DMS79 treated with DMSO at 0.1 percent for 48 hours (cell line): ENCODE data around the gene RPS13.
"Not testable (repeated sequence)": the region's sequence is repeated elsewhere in the genome, so short reads cannot be mapped to it uniquely, and the experiment has no call there.

Experiments used
- DNase-seq: peaks from one replicate; lab custom pipeline; 2025; lab: John Stamatoyannopoulos, UW

RPS13 gene

DNA sequence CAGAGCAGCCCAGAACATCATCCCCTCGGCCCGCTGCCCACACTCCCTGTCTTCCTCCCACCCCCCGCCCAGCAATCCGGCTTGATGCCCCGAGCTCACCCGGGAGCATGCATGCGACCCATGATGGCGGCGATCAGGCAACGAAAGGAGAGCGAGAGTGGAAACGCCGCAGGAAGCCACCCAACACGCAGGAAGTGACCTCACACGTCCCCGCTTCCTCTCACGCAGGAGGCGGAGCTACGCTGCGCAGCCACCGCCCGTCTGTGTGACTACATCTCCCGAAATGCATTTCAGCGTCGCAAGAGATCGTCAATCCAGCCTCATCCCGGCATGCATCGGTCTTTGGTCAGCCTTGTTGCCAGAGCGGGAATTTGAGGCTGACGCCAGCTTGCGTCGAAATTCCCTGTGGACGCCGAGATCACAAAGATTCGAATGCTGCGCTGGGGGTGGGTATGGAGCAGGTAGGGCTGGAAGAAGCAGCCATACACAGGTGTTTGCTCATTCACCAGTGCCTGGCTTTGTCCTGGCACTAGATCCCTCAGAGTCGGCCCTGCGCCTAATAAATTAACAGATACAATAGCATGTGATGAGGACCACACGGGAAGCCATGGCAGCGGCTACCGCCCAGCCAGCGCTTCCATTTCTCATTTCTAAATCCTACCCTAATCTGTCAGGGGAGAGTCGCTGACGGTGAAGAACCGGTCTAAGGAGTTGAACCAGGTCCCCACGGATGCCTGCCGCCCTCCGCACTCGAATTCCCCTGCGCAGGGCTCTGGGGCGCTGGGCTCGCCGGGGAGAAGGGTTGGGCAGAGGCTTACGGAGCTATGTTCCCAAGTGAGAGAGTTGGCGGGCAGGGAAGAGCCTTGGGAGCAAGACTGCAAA is at the start of gene RPS13:
TSS of gene RPS13 (minus strand) at position 148 of the 882 bp plus-strand sequence. CDS start at position 122, 26 bp downstream.
- peak; percentile 98 for DNase-seq

- DNase-seq = no peak
Observed at GRCh38 chr11:17121981-17122380, 44.5 kb upstream of the RPS13 start.

GRCh38 chr11:17117262-17117661 is 39.8 kb upstream of the RPS13 start:
- no peak for DNase-seq

- DNase-seq = no peak
Observed at GRCh38 chr11:17116117-17116516, 38.6 kb upstream of the RPS13 start.

DNA sequence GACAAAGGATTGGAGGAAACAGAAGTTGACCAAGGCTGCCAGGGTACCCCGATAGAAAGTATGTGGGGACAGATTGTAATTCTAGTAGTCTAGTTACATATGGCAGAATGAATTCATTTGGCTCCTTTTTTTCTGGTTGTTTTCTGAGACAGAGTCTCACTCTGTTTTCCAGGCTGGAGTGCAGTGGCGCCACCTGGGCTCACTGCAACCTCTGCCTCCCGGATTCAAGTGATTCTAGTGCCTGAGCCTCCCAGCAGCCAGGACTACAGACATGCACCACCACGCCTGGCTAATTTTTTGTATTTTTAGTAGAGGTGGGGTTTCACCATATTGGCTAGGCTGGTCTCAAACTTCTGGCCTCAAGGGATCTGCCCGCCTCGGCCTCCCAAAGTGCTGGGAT is 30.3 kb upstream of the RPS13 start:
- not testable (repeated sequence) for DNase-seq

GRCh38 chr11:17105404-17106040 is 28.1 kb upstream of the RPS13 start:
- not testable (repeated sequence) for DNase-seq

- DNase-seq = no peak
Observed at GRCh38 chr11:17102462-17102861, 25.0 kb upstream of the RPS13 start.

DNA sequence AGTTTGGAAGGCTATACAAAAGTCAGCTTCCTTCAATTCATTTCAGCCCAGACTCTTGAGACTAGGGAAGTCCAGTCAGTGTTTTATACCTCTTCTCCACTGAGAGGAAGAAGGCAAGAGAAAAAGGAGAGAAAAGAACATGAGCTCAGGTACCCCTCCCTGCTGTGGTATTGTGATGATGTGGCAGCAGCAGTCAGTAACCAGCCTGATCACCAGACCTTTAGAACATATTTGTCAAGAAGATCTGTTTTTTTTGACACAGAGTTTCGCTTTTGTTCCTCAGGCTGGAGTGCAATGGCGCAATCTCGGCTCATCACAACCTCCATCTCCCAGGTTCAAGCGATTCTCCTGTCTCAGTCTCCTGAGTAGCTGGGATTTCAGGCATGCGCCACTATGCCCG is 21.2 kb upstream of the RPS13 start:
- no peak for DNase-seq

DNA sequence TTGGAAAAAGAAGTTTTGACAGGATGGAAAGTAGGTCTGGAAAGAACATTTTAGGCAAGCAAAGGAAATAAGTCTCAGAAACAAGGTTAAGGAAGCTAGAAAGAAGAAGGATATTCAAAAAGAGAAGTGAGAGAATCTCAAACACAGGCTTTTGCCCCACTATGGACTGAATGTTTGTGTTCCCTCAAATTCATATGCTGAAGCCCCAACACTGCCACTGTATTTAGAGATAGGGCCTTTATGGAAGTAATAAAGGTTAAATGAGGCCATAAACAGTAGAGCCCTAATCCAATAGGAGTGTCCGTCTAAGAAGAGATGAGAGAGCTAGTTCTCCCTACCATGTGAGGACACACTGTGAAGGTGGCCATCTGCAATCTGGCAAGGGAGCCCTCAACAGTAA is 20.6 kb upstream of the RPS13 start:
- no peak for DNase-seq

DNA sequence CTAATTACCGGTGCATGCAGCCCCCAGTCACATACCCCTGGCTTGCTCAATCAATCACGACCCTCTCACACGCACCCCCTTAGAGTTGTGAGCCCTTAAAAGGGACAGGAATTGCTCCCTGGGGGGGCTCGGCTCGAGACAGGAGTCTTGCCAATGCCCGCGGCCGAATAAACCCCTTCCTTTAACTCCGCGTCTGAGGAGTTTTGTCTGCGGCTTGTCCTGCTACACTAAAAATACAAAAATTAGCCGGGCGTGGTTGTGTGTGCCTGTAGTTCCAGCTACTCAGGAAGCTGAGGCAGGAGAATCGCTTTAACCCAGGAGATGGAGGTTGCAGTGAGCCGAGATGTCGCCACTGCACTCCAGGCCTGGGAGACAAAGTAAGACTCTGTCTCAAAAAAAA is 8.5 kb upstream of the RPS13 start:
- DNase-seq = not testable (repeated sequence)

- no peak for DNase-seq
Observed at GRCh38 chr11:17077240-17077519, 287 bp downstream of the RPS13 start.

DNA sequence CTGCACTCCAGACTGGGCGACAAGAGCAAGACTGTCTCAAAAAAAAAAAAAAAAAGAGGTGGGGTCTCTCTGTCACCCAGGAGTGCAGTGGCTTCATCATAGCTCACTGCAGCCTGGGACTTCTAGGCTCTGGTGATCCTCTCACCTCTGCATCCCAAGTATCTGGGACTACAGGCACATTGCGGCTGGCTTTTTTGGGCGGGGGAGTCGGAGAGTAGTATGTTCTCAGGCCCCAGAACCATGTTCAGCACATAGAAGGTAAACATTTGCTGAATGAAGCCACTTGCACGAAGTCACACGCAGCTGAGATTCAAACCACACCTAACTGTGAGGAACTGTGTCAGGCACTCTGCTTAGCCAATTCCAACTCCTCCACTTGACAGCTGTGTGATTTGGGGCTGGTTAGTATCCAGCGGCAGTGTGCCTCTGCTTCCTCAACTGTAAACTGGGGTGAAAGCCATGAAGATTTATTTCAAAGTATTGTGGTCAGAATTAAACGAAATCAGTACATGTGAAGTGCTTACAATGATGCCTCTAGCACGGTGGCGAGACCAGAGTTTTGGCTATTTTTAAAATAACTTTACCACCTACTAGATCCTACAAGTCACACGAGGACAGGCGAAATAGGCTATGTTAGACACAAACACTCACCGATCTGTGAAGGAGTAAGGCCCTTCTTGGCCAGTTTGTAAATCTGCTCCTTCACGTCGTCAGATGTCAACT is 789 bp downstream of the RPS13 start:
- DNase-seq = peak; percentile 13

DNA sequence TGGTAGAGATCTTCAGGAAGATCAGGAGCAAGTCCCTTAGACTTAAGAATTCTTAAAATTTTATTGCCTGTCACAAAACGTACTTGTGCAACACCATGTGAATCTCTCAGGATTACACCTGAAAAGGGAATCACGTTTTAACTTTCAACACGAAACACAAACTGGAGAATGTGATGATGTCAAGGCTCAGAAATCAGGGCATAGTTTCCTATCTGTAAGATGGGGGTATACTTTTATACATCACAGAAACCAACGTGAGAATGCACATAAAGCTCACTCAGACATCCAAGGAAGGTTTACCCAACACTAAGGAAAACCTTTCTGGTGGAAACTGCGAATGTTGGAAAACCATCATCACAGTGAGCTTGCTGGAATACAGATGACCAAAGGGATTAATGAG is 2.0 kb downstream of the RPS13 start:
- no peak for DNase-seq

DNA sequence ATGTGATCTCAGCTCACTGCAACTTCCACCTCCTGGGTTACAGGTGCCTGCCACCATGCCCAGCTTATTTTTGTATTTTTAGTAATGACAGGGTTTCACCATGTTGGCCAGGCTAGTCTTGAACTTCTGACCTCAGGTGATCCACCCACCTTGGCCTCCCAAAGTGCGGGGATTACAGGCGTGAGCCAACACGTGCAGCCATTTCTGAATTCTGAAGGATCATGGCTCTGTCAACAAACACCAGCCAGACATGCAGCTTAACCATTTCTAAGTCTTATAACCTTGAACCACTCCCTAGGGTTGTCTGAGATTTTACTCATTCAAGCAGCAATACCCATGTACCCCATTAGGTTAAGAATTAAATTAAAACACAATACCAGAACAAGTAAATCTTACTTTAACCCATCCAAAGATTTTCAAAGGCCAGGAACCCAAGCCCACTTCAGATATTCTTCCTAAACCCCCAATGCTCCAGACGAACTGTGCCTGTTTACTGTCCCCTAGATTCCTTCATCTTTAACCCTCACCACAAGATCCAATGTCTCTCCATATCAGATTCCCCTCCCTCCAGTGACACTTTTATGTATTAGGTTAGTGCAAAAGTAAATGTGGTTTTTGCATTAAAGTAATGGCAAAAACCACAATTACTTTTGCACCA is 4.0 kb downstream of the RPS13 start:
- DNase-seq = no peak

DNA sequence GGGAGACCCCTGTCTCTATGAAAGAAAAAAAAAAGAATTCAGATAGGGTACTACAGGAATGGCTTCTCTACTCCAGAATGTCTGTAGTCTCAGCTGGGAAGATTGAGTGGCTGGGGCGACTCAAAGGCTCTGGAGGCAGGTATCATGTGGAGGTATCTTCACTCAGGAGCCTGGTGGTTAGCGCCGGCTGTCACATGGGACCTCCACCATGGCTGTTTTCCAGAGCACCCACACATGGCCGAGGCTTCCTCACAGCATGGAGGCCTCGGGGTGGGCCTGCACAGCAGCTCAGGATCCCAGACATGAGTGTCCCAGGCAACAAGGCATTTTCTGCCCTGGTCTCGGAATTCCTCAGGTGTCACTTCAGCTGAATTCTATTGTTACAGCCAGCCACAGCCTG is 10.1 kb downstream of the RPS13 start:
- no peak for DNase-seq

- no peak for DNase-seq
Observed at GRCh38 chr11:17066691-17067090, 10.8 kb downstream of the RPS13 start.

DNA sequence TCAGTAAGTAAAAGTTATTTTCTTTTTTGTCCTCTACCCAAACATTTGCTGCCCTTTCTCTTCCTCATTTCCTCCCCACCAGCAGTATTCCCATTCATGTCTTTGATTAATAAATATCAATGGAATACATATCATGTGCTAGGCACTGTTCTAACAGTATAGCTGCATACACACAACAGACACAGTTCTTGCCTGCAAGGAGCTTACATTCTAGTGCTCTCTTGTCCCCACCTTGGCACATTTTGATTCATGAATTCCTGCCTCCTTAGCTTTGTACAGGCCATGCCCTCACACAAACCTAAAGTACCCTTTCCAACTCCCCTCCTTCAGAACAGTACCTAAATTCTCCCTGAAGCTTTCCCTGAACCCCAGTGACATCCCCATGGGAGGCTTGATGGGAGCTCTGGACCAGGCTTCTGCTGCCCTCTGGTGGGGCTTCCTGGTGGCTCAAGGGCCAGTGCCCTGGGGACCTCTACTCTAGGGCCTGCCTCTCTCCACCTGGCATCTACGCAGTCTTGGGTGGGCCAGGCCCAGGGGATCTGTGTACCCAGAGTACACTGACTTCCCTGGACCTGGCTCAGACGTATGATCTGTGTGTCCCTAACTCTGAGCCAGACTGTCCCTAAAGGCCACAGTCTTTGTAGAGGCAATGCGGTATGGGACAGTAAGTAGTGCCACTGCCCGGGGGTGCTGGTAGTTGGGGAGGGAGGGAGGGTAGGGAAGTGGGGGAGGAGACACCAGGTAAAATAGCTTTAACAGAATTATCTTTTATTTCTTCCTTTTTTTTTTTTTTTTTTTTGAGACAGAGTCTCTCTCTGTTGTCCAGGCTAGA is 14.1 kb downstream of the RPS13 start:
- peak; percentile 16 for DNase-seq

- DNase-seq = not testable (repeated sequence)
Observed at GRCh38 chr11:17051146-17051545, 26.3 kb downstream of the RPS13 start.

- DNase-seq = not testable (repeated sequence)
Observed at GRCh38 chr11:17048491-17048890, 29.0 kb downstream of the RPS13 start.

- DNase-seq = no peak
Observed at GRCh38 chr11:17046690-17047089, 30.8 kb downstream of the RPS13 start.
